KMS-11 (cell line): ENCODE data around the gene ITGB4.

Experiments
- H2AFZ ChIP-seq: fragments of 200-600 bp; sonication (generic); 2 replicates; pipeline ENCODE4 v1.6.1; 2016; ENCODE audit warnings: antibody characterized with exemption, mixed run types, low read depth
- H3K27ac ChIP-seq: fragments of 200-600 bp; sonication (generic); 2 replicates; pipeline ENCODE4 v1.6.1; 2016; ENCODE audit warnings: mild to moderate bottlenecking, mixed run types
- H3K27me3 ChIP-seq: fragments of 200-600 bp; sonication (generic); 2 replicates; pipeline ENCODE4 v1.6.1; 2017; ENCODE audit warnings: mild to moderate bottlenecking, low read depth, mixed run types, moderate library complexity; ENCODE audit not compliant: insufficient read depth
- H3K36me3 ChIP-seq: fragments of 200-600 bp; sonication (generic); 2 replicates; pipeline ENCODE4 v1.6.1; 2017; ENCODE audit warnings: mild to moderate bottlenecking, mixed run types; ENCODE audit not compliant: insufficient read depth
- H3K4me1 ChIP-seq: fragments of 200-600 bp; sonication (generic); 2 replicates; pipeline ENCODE4 v1.6.1; 2016; ENCODE audit warnings: mild to moderate bottlenecking, low read depth, mixed run types; ENCODE audit not compliant: poor library complexity, severe bottlenecking
- H3K4me2 ChIP-seq: fragments of 200-600 bp; sonication (generic); 2 replicates; pipeline ENCODE4 v1.7.0; 2016; ENCODE audit warnings: mild to moderate bottlenecking, mixed run types
- H3K4me3 ChIP-seq: fragments of 200-600 bp; sonication (generic); IDR thresholded peaks from 2 replicates; pipeline ENCODE4 v1.6.1; 2017; ENCODE audit warnings: low read depth, low read length, mixed read lengths; ENCODE audit not compliant: insufficient read depth
- H3K79me2 ChIP-seq: fragments of 200-600 bp; sonication (generic); 2 replicates; pipeline ENCODE4 v1.6.1; 2016; ENCODE audit warnings: low read depth, mixed run types; ENCODE audit not compliant: insufficient read depth
- H3K9ac ChIP-seq: fragments of 200-600 bp; sonication (generic); 2 replicates; pipeline ENCODE4 v1.6.1; 2016; ENCODE audit warnings: mild to moderate bottlenecking, mixed run types
- H4K20me1 ChIP-seq: fragments of 200-600 bp; sonication (generic); 2 replicates; pipeline ENCODE4 v1.6.1; 2016; ENCODE audit warnings: mild to moderate bottlenecking, mixed run types; ENCODE audit not compliant: insufficient read depth
- TF ChIP-seq, protein P1 (sequence below): fragments of 200-600 bp; sonication (generic); conservative IDR thresholded peaks from 2 replicates; pipeline ENCODE4 v1.6.1; 2017; ENCODE audit warnings: low read depth, mild to moderate bottlenecking, antibody characterized with exemption, low read length, moderate library complexity, mixed read lengths

The ITGB4 gene

GRCh38 chr17:75697651-75698291 lies 23.5 kb upstream of the ITGB4 start:
- no peak overlapping the region for H2AFZ ChIP-seq
- no peak overlapping the region for H3K4me3 ChIP-seq
- H3K4me1 ChIP-seq, result no peaks in the 10 kb centered on the region
- no peaks in the 10 kb centered on the region; the same call in 1 of the 2 replicates for H4K20me1 ChIP-seq
- H3K27ac ChIP-seq, result no peak overlapping the region
- H3K4me2 ChIP-seq, result no peak overlapping the region
- no peaks in the 10 kb centered on the region for H3K79me2 ChIP-seq
- peaks cover 7% of the 10 kb centered on the region; the same call in 1 of the 2 replicates for H3K36me3 ChIP-seq
- TF ChIP-seq, protein P1, sequence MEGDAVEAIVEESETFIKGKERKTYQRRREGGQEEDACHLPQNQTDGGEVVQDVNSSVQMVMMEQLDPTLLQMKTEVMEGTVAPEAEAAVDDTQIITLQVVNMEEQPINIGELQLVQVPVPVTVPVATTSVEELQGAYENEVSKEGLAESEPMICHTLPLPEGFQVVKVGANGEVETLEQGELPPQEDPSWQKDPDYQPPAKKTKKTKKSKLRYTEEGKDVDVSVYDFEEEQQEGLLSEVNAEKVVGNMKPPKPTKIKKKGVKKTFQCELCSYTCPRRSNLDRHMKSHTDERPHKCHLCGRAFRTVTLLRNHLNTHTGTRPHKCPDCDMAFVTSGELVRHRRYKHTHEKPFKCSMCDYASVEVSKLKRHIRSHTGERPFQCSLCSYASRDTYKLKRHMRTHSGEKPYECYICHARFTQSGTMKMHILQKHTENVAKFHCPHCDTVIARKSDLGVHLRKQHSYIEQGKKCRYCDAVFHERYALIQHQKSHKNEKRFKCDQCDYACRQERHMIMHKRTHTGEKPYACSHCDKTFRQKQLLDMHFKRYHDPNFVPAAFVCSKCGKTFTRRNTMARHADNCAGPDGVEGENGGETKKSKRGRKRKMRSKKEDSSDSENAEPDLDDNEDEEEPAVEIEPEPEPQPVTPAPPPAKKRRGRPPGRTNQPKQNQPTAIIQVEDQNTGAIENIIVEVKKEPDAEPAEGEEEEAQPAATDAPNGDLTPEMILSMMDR, result no peak
- no peak overlapping the region for H3K9ac ChIP-seq
- no peaks in the 10 kb centered on the region for H3K27me3 ChIP-seq

- Histone ChIP-seq H3K9ac (no peak overlapping the region), H2AFZ (no peak overlapping the region), H3K27ac (no peak overlapping the region), H4K20me1 (no peaks in the 10 kb centered on the region; the same call in 1 of the 2 replicates), H3K79me2 (no peaks in the 10 kb centered on the region), H3K27me3 (no peaks in the 10 kb centered on the region), H3K4me2 (no peak overlapping the region), H3K4me3 (no peak overlapping the region), H3K36me3 (peaks cover 7% of the 10 kb centered on the region; the same call in 1 of the 2 replicates), H3K4me1 (no peaks in the 10 kb centered on the region)
- TF ChIP-seq, protein P1, result no peak
Measured at GRCh38 chr17:75698659-75699058, 22.6 kb upstream of the ITGB4 start.

DNA sequence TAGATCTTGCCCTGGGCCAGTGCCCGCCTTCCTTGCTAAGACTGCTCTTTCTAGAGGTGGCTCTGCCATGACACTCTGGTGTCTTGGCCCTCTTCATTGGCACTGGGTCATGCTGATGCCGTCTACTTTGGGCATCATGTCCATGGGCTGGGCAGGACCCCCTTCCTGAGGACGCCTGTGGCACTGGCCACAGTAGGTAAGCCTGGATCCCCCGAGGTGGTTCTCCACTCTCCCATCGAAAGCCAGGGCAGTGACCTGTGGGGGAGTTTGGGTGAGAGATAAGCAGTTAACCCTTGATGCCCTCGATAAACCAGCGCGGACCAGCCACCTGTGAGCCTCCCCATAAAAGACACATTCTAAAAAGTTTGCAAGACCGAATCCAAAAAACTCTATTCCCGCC lies 20.0 kb upstream of the ITGB4 start:
- Histone ChIP-seq H3K4me1 (no peaks in the 10 kb centered on the region), H3K4me2 (no peak overlapping the region), H2AFZ (no peak overlapping the region), H3K9ac (no peak overlapping the region), H4K20me1 (no peaks in the 10 kb centered on the region; the same call in 1 of the 2 replicates), H3K27me3 (no peaks in the 10 kb centered on the region), H3K4me3 (no peak overlapping the region), H3K27ac (no peak overlapping the region), H3K36me3 (peaks cover 7% of the 10 kb centered on the region; the same call in 1 of the 2 replicates), H3K79me2 (no peaks in the 10 kb centered on the region)
- TF ChIP-seq, protein P1, result no peak

DNA sequence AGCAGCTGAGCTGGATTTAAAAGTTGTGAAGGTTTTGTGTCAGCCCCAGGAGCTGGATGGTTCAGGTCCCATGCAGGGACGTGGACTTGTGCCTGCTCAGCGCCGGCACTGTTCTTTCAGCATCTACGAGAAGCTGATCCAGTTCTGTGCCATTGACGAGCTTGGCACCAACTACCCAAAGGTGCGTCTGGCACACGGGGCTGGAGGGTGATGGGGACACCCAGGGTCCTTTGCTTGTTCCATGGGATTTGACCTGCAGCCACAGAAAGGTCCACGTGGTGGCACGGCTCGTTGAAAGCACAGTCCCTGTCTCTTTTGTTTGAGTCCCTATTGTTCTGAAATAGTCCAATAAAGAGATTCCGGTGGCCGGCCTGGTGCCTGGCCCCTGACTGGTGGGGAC lies 18.1 kb upstream of the ITGB4 start:
- Histone ChIP-seq H3K27ac (no peak overlapping the region), H3K4me3 (no peak overlapping the region), H3K27me3 (no peaks in the 10 kb centered on the region), H3K4me2 (no peak overlapping the region), H2AFZ (no peak overlapping the region), H4K20me1 (no peaks in the 10 kb centered on the region; the same call in 1 of the 2 replicates), H3K9ac (no peak overlapping the region), H3K79me2 (no peaks in the 10 kb centered on the region), H3K4me1 (no peaks in the 10 kb centered on the region), H3K36me3 (peaks cover 7% of the 10 kb centered on the region; the same call in 1 of the 2 replicates)
- TF ChIP-seq, protein P1, result no peak
